Measurements from ENCODE around the gene IQGAP1.
A peak's percentile ranks its signal among the peaks of the same experiment; 100 is the strongest.

Gene IQGAP1

DNA sequence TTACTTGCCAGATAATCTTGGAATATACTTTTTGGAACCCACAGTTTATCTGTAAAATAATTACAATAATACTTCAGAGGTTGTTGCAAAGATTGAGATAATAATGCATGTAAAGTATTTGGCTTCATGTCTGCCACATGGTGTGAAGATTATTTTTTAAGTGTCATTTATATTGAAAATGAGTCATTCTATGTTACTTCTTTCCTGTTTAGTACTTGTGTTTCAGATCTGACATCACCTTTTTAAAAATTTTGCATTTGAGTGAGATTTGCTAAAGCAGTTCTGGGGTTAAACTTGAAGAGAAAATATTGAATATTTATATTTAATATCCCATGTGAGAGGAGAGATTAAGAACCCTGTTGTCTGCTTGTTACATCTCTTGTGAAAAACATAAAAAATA lies 31.2 kb downstream of the IQGAP1 start:
- no peak for DNase-seq (ENCODE audit: low read depth, low spot score)
- TF ChIP-seq, protein P1, sequence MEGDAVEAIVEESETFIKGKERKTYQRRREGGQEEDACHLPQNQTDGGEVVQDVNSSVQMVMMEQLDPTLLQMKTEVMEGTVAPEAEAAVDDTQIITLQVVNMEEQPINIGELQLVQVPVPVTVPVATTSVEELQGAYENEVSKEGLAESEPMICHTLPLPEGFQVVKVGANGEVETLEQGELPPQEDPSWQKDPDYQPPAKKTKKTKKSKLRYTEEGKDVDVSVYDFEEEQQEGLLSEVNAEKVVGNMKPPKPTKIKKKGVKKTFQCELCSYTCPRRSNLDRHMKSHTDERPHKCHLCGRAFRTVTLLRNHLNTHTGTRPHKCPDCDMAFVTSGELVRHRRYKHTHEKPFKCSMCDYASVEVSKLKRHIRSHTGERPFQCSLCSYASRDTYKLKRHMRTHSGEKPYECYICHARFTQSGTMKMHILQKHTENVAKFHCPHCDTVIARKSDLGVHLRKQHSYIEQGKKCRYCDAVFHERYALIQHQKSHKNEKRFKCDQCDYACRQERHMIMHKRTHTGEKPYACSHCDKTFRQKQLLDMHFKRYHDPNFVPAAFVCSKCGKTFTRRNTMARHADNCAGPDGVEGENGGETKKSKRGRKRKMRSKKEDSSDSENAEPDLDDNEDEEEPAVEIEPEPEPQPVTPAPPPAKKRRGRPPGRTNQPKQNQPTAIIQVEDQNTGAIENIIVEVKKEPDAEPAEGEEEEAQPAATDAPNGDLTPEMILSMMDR (IDR thresholded peaks at IDR 0.05; ENCODE audit: insufficient read depth, low read length, missing control alignments) = no peak
- POLR2A ChIA-PET = interaction anchor here (1.4 kb wide), 1 partner anchor 32 kb away, joined by 4 read pairs; no protein-coding TSS in a partner anchor
- CTCF ChIA-PET = interaction anchor here (1.6 to 1.7 kb wide), 2 partner anchors 14 to 99 kb away, joined by 4 to 8 read pairs; no protein-coding TSS in a partner anchor
- H3K4me3 ChIP-seq (ENCODE audit: low read depth, low read length) = no peak overlapping the region

DNA sequence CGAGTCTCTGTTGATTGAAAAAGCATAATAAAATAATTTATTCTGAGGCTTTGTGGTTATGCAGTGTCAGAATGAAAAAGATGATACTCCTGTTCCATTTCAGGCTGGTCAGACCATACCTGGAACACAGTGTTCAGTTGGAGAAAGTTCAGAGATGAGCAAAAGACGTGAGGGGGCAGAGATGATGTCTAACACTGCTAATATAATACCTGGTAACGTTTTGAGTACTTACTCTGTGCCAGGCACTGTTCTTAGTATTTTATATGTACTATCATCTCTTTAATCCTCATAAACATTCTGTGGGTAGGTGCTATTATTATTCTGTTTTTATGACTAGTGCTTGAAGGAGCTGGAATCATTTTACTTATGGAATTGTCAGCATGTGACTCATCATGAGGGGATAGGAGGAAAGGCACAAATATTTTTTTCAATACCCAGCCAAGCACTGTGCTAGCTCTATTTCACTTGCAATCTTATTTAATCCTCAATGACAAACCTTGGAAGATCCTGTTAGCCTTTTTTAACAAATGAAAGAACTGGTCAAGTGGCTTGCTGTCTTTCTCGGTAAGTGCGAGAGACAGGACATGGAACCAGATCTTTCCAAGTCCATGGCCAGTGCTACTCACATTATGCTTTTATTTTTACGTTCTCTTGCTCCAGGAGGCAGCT lies 31.8 kb downstream of the IQGAP1 start:
- DNase-seq (ENCODE audit: low read depth, low spot score) = peak; percentile 77
- TF ChIP-seq, protein P1 (IDR thresholded peaks at IDR 0.05; ENCODE audit: insufficient read depth, low read length, missing control alignments) = no peak
- POLR2A ChIA-PET = interaction anchor here (0.6 to 1.4 kb wide), 3 partner anchors 24 to 32 kb away, joined by 3 to 4 read pairs (median 4); partner anchors contain the start of gene IQGAP1
- H3K4me3 ChIP-seq (ENCODE audit: low read depth, low read length) = peak overlapping the region; percentile 36
- CTCF ChIA-PET = interaction anchor here (0.7 to 1.7 kb wide), 5 partner anchors 15 to 100 kb away, joined by 3 to 8 read pairs (median 4); no protein-coding TSS in a partner anchor

DNA sequence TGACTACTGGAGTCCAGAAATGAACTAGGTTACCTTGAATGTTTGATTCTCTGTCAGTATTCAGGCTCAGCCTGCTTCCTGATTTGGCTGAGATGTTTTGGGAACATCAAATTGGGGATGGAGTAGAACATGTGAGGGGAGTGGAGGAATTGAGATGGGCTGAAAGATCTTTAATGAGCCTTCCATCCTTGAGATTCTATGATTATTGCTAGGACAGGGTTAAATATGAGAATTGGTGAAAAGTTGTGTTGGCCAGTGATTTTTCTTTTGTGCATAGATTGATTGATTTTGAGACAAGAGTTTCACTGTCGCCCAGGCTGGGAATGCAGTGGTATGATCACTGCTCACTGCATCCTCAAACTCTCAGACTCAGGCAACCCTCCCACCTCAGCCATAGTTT lies 32.4 kb downstream of the IQGAP1 start:
- ChIA-PET CTCF (interaction anchor here (0.7 to 2.8 kb wide), 6 partner anchors 15 to 101 kb away, joined by 3 to 8 read pairs (median 4); no protein-coding TSS in a partner anchor), POLR2A (interaction anchor here (1.1 to 1.4 kb wide), 2 partner anchors 24 to 31 kb away, joined by 3 to 4 read pairs; no protein-coding TSS in a partner anchor)
- peak overlapping the region; percentile 36 for H3K4me3 ChIP-seq (ENCODE audit: low read depth, low read length)
- TF ChIP-seq, protein P1 (IDR thresholded peaks at IDR 0.05; ENCODE audit: insufficient read depth, low read length, missing control alignments) = no peak
- no peak for DNase-seq (ENCODE audit: low read depth, low spot score)

DNA sequence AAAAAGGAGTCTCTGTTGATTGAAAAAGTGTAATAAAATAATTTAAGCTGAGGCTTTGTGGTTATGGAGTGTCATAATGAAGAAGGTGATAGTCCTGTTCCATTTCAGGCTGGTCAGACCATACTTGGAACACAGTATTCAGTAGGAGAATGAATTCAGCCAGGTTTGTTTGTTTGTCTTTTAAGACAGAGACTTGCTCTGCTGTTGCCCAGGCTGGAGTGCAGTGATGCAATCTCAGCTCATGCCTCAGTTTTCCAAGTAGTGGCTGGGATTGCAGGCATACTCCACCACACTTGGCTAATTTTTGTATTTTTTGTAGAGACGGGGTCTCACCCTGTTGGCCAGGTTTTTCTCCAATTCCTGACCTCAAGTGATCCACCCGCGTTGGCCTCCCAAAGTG lies 33.5 kb downstream of the IQGAP1 start:
- H3K4me3 ChIP-seq (ENCODE audit: low read depth, low read length) = no peak overlapping the region
- ChIA-PET CTCF (interaction anchor here (0.6 to 2.8 kb wide), 7 partner anchors 11 to 510 kb away, joined by 3 to 8 read pairs (median 3); no protein-coding TSS in a partner anchor), POLR2A (interaction anchor here (0.6 kb wide), 1 partner anchor 85 kb away, joined by 3 read pairs; no protein-coding TSS in a partner anchor)
- TF ChIP-seq, protein P1 (IDR thresholded peaks at IDR 0.05; ENCODE audit: insufficient read depth, low read length, missing control alignments) = no peak
- DNase-seq (ENCODE audit: low read depth, low spot score) = no peak

DNA sequence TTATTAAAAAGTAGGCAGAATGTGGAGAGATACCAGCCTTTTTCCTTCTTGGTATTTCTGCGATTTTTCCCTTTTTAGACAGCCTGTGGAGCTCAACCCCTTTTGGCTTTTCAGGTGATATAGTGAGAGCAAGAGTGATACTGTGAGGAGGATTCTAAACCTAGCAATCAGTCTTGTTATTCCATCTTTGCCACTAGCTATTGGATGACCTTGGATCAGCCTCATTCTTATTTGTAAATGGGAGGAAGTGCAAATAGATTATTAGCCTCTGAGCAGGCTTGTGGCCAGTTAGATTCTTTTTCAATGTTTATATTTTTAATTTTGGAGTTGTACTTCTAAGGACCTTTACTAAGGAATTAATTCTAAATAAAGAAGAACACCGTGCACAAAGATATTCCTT lies 34.0 kb downstream of the IQGAP1 start:
- H3K4me3 ChIP-seq (ENCODE audit: low read depth, low read length) = no peak overlapping the region
- ChIA-PET CTCF (interaction anchor here (0.6 to 2.8 kb wide), 6 partner anchors 11 to 509 kb away, joined by 3 to 8 read pairs (median 3); no protein-coding TSS in a partner anchor), POLR2A (no interaction called here)
- DNase-seq (ENCODE audit: low read depth, low spot score) = no peak
- TF ChIP-seq, protein P1 (IDR thresholded peaks at IDR 0.05; ENCODE audit: insufficient read depth, low read length, missing control alignments) = no peak

DNA sequence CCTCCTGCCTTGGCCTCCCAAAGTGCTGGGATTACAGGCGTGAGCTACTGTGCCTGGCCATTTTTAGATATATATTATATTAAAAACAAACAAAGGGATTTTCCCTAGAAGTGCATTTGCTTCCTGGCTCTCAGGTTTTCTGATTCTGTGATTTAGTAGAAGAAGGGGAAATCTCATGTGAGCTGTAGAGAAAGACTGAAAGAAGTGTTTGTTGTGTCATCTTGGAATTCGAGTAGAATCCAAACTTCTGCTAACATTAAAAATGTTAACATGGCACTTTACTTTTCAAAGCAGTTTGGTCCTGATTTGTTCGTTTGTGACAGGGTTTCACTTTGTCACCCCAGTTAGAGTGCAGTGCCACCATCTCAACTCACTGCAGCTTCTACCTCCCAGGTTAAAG lies 34.9 kb downstream of the IQGAP1 start:
- DNase-seq (ENCODE audit: low read depth, low spot score) = no peak
- POLR2A ChIA-PET = interaction anchor here (0.7 kb wide), 1 partner anchor 37 kb away, joined by 3 read pairs; no protein-coding TSS in a partner anchor

More for the DNA sequence above, 34.9 kb downstream of the IQGAP1 start:
- H3K4me3 ChIP-seq (ENCODE audit: low read depth, low read length) = no peak overlapping the region
- CTCF ChIA-PET = interaction anchor here (1.0 to 2.8 kb wide), 4 partner anchors 31 to 103 kb away, joined by 4 to 8 read pairs (median 5); no protein-coding TSS in a partner anchor
- TF ChIP-seq, protein P1 (IDR thresholded peaks at IDR 0.05; ENCODE audit: insufficient read depth, low read length, missing control alignments) = no peak

All from AG04449 (cell line).